ENCODE results near the gene AGRN.
"Not testable (repeated sequence)": the region's sequence is repeated elsewhere in the genome, so short reads cannot be mapped to it uniquely, and the experiment has no call there.

The AGRN gene

DNA sequence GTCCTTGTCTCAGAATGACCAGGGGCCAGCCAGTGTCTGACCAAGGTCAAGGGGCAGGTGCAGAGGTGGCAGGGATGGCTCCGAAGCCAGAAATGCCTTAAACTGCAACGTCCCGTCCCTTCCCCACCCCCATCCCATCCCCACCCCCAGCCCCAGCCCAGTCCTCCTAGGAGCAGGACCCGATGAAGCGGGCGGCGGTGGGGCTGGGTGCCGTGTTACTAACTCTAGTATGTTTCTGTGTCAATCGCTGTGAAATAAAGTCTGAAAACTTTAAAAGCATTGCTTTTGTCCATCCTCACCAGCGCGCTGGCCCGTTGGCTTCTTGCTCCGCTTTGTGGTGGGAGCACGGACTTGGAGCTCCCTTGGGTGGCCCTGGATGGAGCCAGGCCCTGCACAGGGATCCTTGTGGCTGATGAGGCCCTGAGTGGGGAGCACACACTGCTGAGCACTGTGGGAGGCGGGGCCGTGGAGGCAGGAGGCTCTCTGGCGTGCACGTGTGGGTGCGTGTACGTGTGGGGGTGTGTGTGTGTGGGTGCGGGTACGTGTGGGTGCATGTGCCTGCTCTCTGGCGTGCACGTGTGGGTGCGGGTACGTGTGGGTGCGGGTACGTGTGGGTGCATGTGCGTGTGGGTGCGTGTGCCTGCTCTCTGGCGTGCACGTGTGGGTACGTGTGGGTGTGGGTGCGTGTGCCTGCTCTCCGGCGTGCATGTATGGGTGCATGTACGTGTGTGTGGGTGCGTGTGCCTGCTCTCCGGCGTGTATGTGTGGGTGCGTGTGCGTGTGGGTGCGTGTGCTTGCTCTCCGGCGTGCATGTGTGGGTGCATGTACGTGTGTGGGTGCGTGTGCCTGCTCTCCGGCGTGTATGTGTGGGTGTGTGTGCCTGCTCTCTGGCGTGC lies 36.2 kb downstream of the AGRN start:
- no peak for DNase-seq

GRCh38 chr1:1057769-1058087 lies 37.8 kb downstream of the AGRN start:
- DNase-seq, result not testable (repeated sequence)

DNA sequence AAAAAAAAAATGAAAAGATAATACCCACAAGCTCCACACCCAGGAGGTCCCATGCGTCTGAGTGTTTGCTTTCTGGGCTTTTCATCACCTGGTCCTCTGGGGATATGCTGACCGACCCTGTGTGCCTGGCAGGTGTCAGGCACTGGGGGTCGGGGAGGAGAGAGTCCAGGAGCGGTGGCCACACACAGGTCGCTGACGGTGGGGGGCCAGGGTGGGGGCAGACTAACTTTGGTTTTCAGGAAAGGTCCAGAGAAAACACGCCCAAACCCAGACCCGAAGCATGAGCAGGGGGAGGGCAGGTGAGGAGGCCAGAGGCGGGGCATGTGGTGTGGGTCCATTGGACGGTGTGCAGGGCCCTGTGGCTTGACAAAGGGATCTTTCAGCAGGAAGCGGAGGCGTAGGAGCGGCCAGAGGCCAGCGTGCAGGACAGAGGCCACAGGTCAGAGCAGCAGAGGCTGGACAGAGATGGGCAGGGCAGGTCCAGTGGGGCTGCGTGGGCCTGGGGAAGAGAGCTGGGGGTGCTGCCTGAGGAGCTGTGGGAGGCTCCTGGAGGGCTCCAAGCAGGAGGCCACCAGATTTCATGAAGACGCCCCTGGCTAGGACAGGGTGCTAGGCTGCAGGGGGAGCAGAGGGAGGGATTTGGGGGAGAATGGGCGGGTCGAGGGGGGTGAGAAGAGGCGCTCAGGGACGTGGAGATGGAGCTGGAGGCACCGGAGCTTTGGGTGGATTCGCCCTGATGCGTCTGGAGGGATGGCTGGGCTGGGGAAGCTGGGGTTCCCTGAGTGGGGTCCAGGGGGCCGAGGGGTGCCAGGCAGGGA lies 38.4 kb downstream of the AGRN start:
- DNase-seq, result no peak

- no peak for DNase-seq
Observed at GRCh38 chr1:1058921-1059493, 39.1 kb downstream of the AGRN start.

DNA sequence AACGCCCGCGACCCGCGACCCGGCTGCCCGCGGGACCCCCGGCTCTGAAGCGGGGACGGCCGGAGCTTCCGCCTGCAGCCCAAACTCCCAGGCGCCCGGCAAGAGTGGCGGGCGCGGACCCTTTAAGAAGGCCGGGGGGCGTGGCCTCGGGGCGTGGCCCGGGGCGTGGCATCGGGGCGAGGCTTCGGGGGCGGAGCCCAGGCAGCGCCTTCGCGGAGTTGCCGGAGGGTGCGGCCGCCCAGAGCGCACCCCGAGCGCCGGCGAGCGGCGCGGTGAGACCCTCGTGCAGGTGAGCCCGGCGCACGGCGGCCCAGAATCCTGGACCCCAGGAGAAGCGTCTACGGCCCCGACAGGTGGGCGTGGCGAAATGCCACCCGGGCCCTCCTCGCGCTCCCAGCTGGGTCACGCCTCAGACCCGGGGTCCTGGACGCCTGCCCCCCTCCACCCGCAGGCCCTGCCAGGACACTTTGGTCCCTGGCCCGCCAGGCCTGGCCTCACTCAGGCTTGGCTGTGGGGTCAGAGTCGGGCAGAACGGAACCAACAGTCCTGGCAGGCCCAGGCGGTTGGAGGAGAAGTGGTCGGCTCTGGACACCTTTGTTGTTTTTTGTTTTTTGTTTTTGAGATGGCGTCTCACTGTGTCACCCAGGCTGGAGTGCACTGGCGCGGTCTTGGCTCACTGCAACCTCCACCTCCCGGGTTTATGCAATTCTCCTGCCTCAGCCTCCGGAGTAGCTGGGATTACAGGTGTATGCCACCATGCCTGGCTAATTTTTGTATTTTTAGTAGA lies 39.8 kb downstream of the AGRN start:
- no peak for DNase-seq

DNA sequence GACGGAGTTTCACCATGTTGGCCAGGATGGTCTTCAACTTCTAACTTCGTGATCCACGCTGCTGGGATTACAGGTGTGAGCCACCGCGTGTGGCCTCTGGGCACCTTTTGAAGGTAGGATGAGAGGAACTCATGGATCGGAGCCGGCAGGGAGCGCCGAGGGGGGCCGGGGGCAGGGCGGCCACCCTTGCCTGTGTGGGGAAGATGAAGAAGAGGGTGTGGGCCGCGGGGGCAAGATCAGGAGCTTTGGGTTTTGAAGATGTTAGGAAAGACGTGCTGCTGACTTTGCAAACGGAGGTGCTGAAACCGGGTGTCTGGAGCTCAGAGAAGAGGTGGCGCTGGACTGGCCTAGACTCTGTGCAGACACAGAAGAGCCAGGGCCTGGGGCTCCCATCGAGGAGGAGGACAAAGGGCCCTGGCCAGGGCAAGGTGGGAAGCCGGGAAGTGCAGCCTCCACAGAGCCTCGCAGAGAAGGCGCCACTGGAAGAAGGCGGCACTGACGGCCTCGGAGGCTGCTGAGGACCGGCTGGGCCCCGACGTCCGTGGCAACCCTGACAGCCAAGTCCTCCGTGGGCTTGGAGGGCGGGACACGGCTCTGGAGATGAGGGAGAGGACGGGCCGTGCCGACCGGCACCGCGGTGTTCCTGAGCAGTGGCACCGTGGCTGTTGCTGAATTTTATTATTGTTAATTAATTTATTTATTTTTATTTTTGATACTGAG lies 40.5 kb downstream of the AGRN start:
- no peak for DNase-seq

GRCh38 chr1:1061682-1062345 lies 41.9 kb downstream of the AGRN start:
- no peak for DNase-seq

DNA sequence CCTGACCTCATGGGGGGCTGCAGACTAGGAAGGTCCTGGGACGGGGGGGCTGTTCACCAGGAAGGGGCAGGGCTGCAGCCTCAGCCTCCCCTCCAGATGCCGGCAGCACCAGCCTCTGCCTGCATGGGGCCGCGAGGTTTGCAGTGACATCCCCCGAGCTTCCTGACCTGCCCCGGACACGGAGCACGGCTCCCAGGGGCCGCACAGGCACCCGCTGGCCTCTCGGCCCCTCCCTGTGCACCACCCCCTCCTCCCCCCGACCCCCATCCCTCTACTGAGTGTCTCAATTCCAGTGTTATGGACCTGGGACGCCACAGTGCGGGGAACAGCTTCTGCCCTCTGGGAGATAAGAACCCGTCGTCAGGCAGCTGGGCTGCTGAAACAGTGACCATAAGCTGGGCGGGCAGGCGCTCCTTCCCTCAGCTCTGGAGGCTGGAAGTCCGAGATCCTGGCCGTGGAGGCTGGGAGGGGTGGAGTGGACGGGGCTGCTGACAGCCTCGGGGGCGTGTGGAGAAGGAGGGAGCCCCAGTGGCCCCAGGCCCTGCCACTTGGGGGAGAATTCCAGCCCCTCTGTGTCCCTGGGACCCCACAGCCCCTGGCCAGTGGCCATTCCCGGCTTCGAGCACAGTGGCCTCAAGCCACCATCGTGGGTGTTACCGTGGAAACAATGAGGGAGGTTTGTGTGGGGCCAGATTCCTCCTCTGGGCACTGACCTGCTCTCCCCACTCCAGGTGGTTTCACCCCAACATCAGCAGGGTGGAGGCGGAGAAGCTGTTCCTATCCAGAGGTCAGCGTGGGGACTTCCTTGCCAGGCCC lies 42.6 kb downstream of the AGRN start:
- no peak for DNase-seq

DNA sequence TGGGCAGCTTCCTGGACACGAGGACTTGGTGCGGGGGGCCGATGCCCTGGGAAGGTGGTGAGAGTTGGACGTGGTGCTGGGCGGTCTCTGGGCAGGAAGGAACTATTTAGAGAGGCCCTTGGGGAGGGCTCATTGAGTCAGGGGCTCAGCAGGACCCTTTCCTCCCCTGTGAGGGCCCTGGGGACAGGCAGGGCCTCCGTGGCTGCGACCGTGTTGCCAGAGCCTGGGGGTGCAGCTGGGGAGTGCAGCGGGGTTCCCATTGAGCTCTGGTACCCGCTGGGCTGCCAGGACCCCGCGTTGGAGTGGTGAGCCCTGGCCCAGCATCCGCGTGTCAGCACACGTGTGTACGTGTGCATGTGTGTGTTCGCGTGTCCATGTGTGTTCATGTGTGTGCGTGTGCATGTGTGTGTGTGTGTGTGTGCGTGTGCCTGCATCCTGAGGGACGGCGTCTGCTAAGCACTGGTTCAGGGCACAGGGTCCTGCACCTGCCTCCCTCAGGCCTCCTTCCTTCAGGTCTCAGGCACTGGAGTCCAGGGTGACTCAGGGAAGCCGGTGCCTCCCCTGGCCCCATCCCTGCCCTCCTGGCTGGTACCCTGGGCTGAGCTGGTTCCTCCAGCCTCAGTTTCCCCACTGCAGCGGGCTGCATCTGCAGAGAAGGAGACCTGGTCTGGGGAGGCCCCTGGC lies 43.5 kb downstream of the AGRN start:
- DNase-seq, result no peak

GRCh38 chr1:1063945-1064831 lies 44.3 kb downstream of the AGRN start:
- DNase-seq, result no peak

DNA sequence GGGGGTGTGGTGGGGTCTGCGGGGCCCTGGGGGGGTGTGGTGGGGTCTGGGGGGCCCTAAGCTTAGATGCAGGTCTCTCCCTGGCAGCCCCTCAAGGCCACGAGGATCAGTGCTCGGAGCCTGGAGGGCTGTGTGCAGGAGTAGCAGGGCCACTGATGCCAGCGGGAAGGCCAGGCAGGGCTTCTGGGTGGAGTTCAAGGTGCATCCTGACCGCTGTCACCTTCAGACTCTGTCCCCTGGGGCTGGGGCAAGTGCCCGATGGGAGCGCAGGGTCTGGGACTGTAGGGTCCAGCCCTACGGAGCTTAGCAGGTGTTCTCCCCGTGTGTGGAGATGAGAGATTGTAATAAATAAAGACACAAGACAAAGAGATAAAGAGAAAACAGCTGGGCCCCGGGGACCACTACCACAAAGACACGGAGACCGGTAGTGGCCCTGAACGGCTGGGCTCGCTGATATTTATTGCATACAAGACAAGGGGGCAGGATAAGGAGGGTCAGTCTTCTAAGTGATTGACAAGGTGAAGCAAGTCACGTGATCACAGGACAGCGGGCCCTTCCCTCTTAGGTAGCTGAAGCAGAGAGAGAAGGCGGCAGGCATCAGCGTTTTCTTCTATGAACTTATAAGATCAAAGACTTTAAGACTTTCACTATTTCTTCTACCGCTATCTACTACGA lies 45.5 kb downstream of the AGRN start:
- no peak for DNase-seq

DNA sequence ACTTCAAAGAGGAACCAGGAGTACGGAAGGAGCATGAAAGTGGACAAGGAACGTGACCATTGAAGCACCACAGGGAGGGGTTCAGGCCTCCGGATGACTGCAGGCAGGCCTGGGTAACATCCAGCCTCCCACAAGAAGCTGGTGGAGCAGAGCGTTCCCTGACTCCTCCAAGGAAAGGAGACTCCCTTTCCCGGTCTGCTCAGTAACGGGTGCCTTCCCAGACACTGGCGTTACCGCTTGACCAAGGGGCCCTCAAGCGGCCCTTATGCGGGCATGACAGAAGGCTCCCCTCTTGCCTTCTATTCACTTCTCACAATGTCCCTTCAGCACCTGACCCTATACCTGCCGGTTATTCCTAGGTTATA lies 46.0 kb downstream of the AGRN start:
- not testable (repeated sequence) for DNase-seq

DNA sequence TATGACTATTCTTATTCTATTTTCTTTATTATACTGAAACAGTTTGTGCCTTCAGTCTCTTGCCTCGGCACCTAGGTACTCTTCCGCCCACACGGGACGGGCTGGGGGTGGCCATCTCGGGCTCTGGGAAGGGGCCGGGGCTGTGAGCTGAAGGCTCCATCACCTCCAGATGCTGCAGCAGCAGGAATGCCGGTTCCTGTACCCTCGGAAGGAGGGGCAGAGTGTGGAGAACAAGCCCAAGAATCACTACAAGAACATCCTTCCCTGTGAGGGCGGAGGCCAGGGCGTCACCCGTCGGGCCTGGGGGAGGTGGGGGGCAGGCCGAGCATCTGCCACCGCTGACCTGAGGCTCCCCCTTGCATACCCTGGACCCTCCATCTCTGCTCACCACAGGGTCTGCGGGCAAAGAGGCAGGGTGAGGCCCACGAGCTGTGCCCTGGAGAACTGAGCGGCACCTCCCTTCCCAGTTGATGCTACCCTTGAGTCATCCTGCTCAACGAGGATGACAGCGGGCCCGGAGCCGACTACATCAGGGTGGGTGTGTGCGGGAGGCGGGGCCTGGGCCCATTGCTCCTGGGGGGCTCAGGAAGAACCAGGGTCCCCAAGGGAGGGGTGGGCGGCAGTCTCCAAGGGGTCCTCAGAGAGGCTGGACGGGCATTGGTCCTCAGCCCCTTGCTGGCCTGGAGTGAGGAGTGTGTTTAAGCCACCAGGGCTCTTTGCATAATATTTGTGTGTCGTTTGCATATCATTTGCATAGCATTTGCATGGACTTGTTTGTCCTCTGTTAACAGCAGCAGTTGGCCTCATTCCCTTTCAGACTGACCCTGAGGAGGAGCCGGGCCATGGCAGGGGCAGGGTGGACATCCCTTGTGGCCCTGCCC lies 46.7 kb downstream of the AGRN start:
- no peak for DNase-seq

- DNase-seq, result no peak
Observed at GRCh38 chr1:1067284-1067859, 47.5 kb downstream of the AGRN start.

DNA sequence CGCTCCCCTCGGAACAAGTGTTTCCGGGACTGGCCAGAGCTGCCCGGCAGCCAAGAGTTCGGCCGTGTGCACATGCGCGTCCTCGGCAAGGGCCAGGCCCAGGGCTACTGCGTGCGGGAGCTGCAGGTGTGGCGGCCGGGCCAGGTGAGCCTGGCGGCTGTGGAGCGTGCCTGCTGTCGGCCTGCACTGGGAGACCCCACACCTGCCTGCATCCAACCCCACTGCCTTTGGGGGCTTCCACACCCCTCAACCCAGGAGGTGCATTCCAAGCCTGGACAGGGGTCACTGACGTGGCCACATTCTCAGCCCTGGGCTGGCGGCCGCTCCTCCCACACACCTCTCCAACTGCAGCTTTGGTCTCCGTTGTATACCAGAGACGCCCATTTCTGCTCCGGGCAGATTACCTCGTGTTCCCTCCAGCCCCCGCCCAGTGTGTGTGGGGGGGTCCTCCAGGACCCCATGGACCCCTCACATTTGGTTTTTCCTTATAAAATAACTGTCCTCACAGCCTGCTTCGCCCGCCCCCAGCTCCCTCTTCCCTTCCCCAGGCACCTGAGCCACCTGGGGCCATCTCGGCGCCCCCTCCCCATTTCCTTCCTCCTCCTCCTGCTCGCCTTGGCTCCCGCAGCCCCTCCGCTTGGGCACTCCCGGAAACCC lies 48.1 kb downstream of the AGRN start:
- no peak for DNase-seq

GRCh38 chr1:1068517-1069055 lies 48.7 kb downstream of the AGRN start:
- no peak for DNase-seq
